Measurements from ENCODE around the gene PATJ. TPM values are rescaled to one million over a fixed set of nuclear protein-coding genes. Genes with fewer than 3 reads are reported as not detected.

PATJ gene
- total and polyA plus RNA-seq, 2 donors (not counting 3 experiments of a cell fraction or from before 2014, with no cell fraction given): 1.1 to 3.0 TPM

DNA sequence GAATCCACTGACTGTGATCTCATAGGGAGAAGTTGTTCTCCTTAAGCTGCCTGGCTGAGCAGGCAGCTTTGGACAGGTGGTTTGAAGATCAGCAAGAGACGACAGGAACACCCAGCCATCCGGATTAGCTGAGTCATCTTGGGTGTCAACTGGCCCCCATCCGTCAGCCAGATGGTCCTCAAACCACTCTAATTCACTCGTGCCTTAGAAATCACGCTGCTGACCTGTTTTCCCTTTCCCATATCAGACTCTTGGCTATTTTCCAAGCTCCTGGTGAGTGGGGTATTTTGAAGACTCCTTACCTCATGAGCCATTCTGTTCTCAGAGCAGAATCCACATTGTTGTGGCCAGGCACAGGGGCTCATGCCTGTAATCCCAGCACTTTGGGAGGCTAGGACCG is 303.3 kb downstream of the PATJ start:
- no TSS peak for BruUV-seq (replicated peaks)
- Histone ChIP-seq H3K9me1 (replicated peaks; ENCODE audit: control insufficient read depth, extremely low read depth, insufficient read depth, low read length) (no peaks in the 10 kb centered on the region), H3K27ac (ENCODE audit: insufficient read depth, low read depth, low read length) (no peak overlapping the region), H4K20me1 (replicated peaks; ENCODE audit: control insufficient read depth, extremely low read depth, insufficient read depth, low read length) (no peaks in the 10 kb centered on the region), H3K36me3 (ENCODE audit: control insufficient read depth in 2 of 2, extremely low read depth in 1 of 2, insufficient read depth in 2 of 2, low read length in 2 of 2) (no peaks in the 10 kb centered on the region), H2AFZ (ENCODE audit: low read depth, low read length) (no peak overlapping the region), H3K27me3 (ENCODE audit: control insufficient read depth in 2 of 2, insufficient read depth in 2 of 2, low read length in 2 of 2) (no peaks in the 10 kb centered on the region), H3K79me2 (ENCODE audit: control insufficient read depth, insufficient read depth, low read length) (no peaks in the 10 kb centered on the region), H3K9ac (replicated peaks; ENCODE audit: extremely low read depth, insufficient read depth, low read length) (no peak overlapping the region), H3K4me1 (ENCODE audit: control insufficient read depth, extremely low read depth, insufficient read depth, low read length) (no peaks in the 10 kb centered on the region), H3K4me2 (ENCODE audit: insufficient read depth, low read length) (no peak overlapping the region), H3K4me3 (replicated peaks in 1 of 3; ENCODE audit: insufficient read depth in 1 of 3, low read depth in 1 of 3, low read length in 3 of 3) (no peak overlapping the region), H3K9me3 (replicated peaks; ENCODE audit: control insufficient read depth, insufficient read depth, low read length) (no peaks in the 10 kb centered on the region)
- DNase-seq (ENCODE audit: low read depth, low spot score) (no peak), FAIRE-seq (no peak)
- dilution Hi-C loops (cut with MboI; ENCODE audit: extremely low pct_ligation_motif_present, low sequenced_read_pairs) (no loop called here), intact Hi-C loops (cut with micrococcal nuclease) (no loop called here)
- ChIA-PET CTCF (no interaction called here), POLR2A (no interaction called here)
- TF ChIP-seq MYC (IDR thresholded peaks at IDR 0.05; ENCODE audit: low read depth, low read length) (no peak), EZH2 (IDR thresholded peaks at IDR 0.05; ENCODE audit: borderline replicate concordance, low read depth, low read length, severe bottlenecking) (no peak), POLR2AphosphoS5 (IDR thresholded peaks at IDR 0.05; ENCODE audit: insufficient read depth, low read depth, low read length) (no peak), POLR2A (IDR thresholded peaks at IDR 0.05; ENCODE audit: low read depth, low read length) (no peak), GATA2 (IDR thresholded peaks at IDR 0.05; ENCODE audit: insufficient read depth, insufficient read length, low read depth, low read length) (no peak), JUN (IDR thresholded peaks at IDR 0.05; ENCODE audit: borderline replicate concordance, insufficient read depth, insufficient read length, low read depth) (no peak)
- TF ChIP-seq, protein P1, sequence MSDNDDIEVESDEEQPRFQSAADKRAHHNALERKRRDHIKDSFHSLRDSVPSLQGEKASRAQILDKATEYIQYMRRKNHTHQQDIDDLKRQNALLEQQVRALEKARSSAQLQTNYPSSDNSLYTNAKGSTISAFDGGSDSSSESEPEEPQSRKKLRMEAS (IDR thresholded peaks at IDR 0.05; ENCODE audit: insufficient read depth, insufficient read length): no peak

DNA sequence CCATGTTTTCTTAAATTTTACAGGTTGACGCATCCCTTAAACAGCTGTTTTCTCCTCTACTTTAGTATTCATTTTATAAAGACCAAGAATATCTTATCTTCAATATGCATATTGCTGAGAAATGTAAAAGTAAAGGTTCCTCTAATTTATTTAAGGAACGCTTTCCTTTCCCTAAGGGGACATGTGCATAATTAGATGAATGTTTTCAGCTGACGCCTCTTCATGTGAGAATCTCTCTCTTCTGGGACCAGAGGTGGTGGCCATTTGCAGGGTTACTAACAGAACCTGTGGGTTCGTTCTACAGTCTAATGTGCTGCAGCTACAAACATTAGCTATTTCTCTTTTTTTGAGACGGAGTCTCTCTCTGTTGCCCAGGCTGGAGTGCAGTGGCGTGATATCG is 304.6 kb downstream of the PATJ start:
- ChIA-PET CTCF (interaction anchor here (1.6 kb wide), 1 partner anchor 11 kb away, joined by 3 read pairs; no protein-coding TSS in a partner anchor), POLR2A (no interaction called here)
- no peak overlapping the region for H3K27ac ChIP-seq (ENCODE audit: insufficient read depth, low read depth, low read length)
- TF ChIP-seq, protein P2, sequence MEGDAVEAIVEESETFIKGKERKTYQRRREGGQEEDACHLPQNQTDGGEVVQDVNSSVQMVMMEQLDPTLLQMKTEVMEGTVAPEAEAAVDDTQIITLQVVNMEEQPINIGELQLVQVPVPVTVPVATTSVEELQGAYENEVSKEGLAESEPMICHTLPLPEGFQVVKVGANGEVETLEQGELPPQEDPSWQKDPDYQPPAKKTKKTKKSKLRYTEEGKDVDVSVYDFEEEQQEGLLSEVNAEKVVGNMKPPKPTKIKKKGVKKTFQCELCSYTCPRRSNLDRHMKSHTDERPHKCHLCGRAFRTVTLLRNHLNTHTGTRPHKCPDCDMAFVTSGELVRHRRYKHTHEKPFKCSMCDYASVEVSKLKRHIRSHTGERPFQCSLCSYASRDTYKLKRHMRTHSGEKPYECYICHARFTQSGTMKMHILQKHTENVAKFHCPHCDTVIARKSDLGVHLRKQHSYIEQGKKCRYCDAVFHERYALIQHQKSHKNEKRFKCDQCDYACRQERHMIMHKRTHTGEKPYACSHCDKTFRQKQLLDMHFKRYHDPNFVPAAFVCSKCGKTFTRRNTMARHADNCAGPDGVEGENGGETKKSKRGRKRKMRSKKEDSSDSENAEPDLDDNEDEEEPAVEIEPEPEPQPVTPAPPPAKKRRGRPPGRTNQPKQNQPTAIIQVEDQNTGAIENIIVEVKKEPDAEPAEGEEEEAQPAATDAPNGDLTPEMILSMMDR (IDR thresholded peaks at IDR 0.05; ENCODE audit: extremely low read depth in 1 of 2, insufficient read depth in 1 of 2, low read depth in 1 of 2, low read length in 2 of 2): no peak
- TF ChIP-seq JUN (IDR thresholded peaks at IDR 0.05; ENCODE audit: borderline replicate concordance, insufficient read depth, insufficient read length, low read depth): no peak
- no peak overlapping the region for H3K4me2 ChIP-seq (ENCODE audit: insufficient read depth, low read length)
- FAIRE-seq (no peak), DNase-seq (ENCODE audit: low read depth, low spot score) (no peak)
- no peak overlapping the region for H3K9ac ChIP-seq (replicated peaks; ENCODE audit: extremely low read depth, insufficient read depth, low read length)
- no peaks in the 10 kb centered on the region for H4K20me1 ChIP-seq (replicated peaks; ENCODE audit: control insufficient read depth, extremely low read depth, insufficient read depth, low read length)
- H3K36me3 ChIP-seq (ENCODE audit: control insufficient read depth in 2 of 2, extremely low read depth in 1 of 2, insufficient read depth in 2 of 2, low read length in 2 of 2): no peaks in the 10 kb centered on the region
- H3K79me2 ChIP-seq (ENCODE audit: control insufficient read depth, insufficient read depth, low read length): no peaks in the 10 kb centered on the region
- intact Hi-C loops (cut with micrococcal nuclease) (no loop called here), dilution Hi-C loops (cut with MboI; ENCODE audit: extremely low pct_ligation_motif_present, low sequenced_read_pairs) (no loop called here)
- BruUV-seq (replicated peaks): no TSS peak
- no peaks in the 10 kb centered on the region for H3K27me3 ChIP-seq (ENCODE audit: control insufficient read depth in 2 of 2, insufficient read depth in 2 of 2, low read length in 2 of 2)
- H2AFZ ChIP-seq (ENCODE audit: low read depth, low read length): no peak overlapping the region
- no peak overlapping the region for H3K4me3 ChIP-seq (replicated peaks in 1 of 3; ENCODE audit: insufficient read depth in 1 of 3, low read depth in 1 of 3, low read length in 3 of 3)
- H3K9me1 ChIP-seq (replicated peaks; ENCODE audit: control insufficient read depth, extremely low read depth, insufficient read depth, low read length): no peaks in the 10 kb centered on the region
- H3K4me1 ChIP-seq (ENCODE audit: control insufficient read depth, extremely low read depth, insufficient read depth, low read length): no peaks in the 10 kb centered on the region
- H3K9me3 ChIP-seq (replicated peaks; ENCODE audit: control insufficient read depth, insufficient read depth, low read length): no peaks in the 10 kb centered on the region

Measured in endothelial cell of umbilical vein (primary cell).